HuH-7.5 (cell line): ENCODE data around the gene KRTAP9-7.

ENCODE experiments used
- DNase-seq: peaks from one replicate; pipeline ENCODE4 v3.0.0; 2011; ENCODE audit warnings: low spot score

KRTAP9-7 gene

GRCh38 chr17:41271858-41272257 lies 3.6 kb upstream of the KRTAP9-7 start:
- no peak for DNase-seq

- no peak for DNase-seq
Measured at GRCh38 chr17:41278176-41278955, 2.9 kb downstream of the KRTAP9-7 start.

GRCh38 chr17:41284043-41284442 lies 8.5 kb downstream of the KRTAP9-7 start:
- no peak for DNase-seq

GRCh38 chr17:41284546-41284945 lies 9.0 kb downstream of the KRTAP9-7 start:
- no peak for DNase-seq

GRCh38 chr17:41287050-41287449 lies 11.6 kb downstream of the KRTAP9-7 start:
- DNase-seq = no peak

- DNase-seq = no peak
Measured at GRCh38 chr17:41294016-41294415, 18.5 kb downstream of the KRTAP9-7 start.

- DNase-seq = no peak
Measured at GRCh38 chr17:41296846-41297245, 21.3 kb downstream of the KRTAP9-7 start.

GRCh38 chr17:41298458-41299135 lies 23.1 kb downstream of the KRTAP9-7 start:
- no peak for DNase-seq

GRCh38 chr17:41301204-41301790 lies 25.8 kb downstream of the KRTAP9-7 start:
- no peak for DNase-seq

GRCh38 chr17:41301916-41302901 lies 26.7 kb downstream of the KRTAP9-7 start, which contains the start of gene KRTAP29-1:
KRTAP29-1 (minus strand) TSS chr17:41302851; CDS start chr17:41302851, 0 bp downstream.
- no peak for DNase-seq

- no peak for DNase-seq
Measured at GRCh38 chr17:41302981-41303380, 27.5 kb downstream of the KRTAP9-7 start.

- DNase-seq = no peak
Measured at GRCh38 chr17:41304091-41304490, 28.6 kb downstream of the KRTAP9-7 start.

- DNase-seq = no peak
Measured at GRCh38 chr17:41307647-41308046, 32.1 kb downstream of the KRTAP9-7 start.

GRCh38 chr17:41308251-41308917 lies 32.9 kb downstream of the KRTAP9-7 start:
- DNase-seq = no peak

- no peak for DNase-seq
Measured at GRCh38 chr17:41308918-41309359, 33.4 kb downstream of the KRTAP9-7 start, which contains the start of gene KRTAP16-1. KRTAP16-1 (minus strand) TSS chr17:41309309; CDS start chr17:41309253, 56 bp downstream.

- DNase-seq = no peak
Measured at GRCh38 chr17:41311111-41311510, 35.6 kb downstream of the KRTAP9-7 start.

- DNase-seq = no peak
Measured at GRCh38 chr17:41315204-41315794, 39.8 kb downstream of the KRTAP9-7 start, which contains the start of gene KRTAP17-1. KRTAP17-1 (minus strand) TSS chr17:41315710; CDS start chr17:41315650, 60 bp downstream.

GRCh38 chr17:41315814-41316445 lies 40.4 kb downstream of the KRTAP9-7 start:
- no peak for DNase-seq

- no peak for DNase-seq
Measured at GRCh38 chr17:41318231-41318630, 42.7 kb downstream of the KRTAP9-7 start.
